NCI-H2107 treated with DMSO at 0.1 percent for 48 hours (cell line): ENCODE data around the gene TRIM22.
"Not testable (repeated sequence)": the region's sequence is repeated elsewhere in the genome, so short reads cannot be mapped to it uniquely, and the experiment has no call there.

Experiments
- DNase-seq: peaks from one replicate; lab custom pipeline; 2025; ENCODE audit not compliant: unreplicated experiment; lab: John Stamatoyannopoulos, UW

TRIM22 gene, protein sequence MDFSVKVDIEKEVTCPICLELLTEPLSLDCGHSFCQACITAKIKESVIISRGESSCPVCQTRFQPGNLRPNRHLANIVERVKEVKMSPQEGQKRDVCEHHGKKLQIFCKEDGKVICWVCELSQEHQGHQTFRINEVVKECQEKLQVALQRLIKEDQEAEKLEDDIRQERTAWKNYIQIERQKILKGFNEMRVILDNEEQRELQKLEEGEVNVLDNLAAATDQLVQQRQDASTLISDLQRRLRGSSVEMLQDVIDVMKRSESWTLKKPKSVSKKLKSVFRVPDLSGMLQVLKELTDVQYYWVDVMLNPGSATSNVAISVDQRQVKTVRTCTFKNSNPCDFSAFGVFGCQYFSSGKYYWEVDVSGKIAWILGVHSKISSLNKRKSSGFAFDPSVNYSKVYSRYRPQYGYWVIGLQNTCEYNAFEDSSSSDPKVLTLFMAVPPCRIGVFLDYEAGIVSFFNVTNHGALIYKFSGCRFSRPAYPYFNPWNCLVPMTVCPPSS

GRCh38 chr11:5689551-5689983 lies at the start of gene TRIM22:
Gene TRIM22, plus strand, starts transcription at chr11:5689790. Its CDS starts 6,443 bp downstream, at chr11:5696233.
- no peak for DNase-seq

- no peak for DNase-seq
Measured at GRCh38 chr11:5639953-5640352, 49.6 kb upstream of the TRIM22 start.

DNA sequence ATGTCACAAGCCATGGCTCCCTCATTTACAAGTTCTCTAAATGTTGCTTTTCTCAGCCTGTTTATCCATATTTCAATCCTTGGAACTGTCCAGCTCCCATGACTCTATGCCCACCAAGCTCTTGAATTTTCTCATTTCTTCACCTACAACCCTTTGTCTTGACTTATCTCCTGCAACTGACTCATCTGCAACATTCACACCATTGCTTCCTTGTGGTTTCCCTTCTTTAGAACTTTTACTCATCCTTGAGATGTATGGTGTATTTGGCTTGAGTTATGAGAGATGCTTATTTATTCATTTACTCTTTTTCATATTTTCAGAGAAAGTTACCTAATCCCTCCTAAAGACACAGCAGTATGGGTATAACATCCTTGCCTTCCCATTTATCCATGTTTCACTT lies 46.0 kb upstream of the TRIM22 start:
- no peak for DNase-seq

GRCh38 chr11:5646139-5646538 lies 43.5 kb upstream of the TRIM22 start:
- DNase-seq: no peak

- DNase-seq: no peak
Measured at GRCh38 chr11:5655474-5655873, 34.1 kb upstream of the TRIM22 start.

DNA sequence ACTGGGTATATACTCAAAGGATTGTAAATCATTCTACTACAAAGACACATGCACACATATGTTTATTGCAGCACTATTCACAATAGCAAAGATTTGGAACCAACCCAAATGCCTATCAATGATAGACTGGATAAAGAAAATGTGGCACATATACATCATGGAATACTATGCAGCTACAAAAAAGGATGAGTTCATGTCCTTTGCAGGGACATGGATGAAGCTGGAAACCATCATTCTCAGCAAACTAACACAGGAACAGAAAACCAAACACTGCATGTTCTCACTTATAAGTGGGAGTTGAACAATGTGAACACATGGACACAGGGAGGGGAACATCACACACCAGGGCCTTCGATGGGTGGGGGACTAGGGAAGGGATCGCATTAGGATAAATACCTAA lies 32.6 kb upstream of the TRIM22 start:
- DNase-seq: not testable (repeated sequence)

DNA sequence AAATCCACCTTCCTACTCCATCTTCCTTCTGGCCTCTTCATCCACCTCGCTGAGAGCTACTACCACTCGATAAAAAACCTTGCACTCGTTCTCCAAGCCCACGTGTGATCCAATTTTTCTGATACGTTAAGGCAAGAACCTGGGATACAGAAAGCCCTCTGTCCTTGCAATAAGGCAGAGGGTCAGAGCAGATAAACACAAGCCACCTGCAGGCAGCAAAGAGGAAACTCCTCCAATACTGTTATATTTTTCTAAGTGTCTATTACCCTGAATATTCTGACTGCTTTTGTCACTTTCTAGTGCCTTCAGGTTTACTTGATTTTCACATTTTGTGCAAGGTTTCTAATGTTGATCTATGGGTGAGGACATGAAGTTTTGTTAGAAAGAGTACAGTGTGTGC lies 31.3 kb upstream of the TRIM22 start:
- no peak for DNase-seq

DNA sequence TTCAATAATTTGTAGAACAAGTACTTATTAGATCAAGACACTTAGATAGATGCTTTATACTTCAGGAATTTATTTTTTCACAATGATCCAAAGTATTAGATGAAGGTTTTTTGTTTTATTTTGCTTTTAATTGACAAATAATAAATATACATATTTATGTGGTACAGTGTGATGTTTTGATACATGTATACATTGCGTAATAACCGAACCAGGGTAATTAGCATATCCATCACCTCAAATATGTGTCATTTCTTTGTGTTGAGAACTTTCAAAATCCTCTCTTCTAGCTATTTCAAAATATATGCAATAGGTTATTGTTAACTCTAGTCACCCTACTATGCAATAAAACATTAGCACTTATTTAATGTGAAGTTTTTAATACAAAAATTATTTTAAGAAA lies 26.1 kb upstream of the TRIM22 start:
- DNase-seq: no peak

- DNase-seq: no peak
Measured at GRCh38 chr11:5665051-5665570, 24.5 kb upstream of the TRIM22 start.

DNA sequence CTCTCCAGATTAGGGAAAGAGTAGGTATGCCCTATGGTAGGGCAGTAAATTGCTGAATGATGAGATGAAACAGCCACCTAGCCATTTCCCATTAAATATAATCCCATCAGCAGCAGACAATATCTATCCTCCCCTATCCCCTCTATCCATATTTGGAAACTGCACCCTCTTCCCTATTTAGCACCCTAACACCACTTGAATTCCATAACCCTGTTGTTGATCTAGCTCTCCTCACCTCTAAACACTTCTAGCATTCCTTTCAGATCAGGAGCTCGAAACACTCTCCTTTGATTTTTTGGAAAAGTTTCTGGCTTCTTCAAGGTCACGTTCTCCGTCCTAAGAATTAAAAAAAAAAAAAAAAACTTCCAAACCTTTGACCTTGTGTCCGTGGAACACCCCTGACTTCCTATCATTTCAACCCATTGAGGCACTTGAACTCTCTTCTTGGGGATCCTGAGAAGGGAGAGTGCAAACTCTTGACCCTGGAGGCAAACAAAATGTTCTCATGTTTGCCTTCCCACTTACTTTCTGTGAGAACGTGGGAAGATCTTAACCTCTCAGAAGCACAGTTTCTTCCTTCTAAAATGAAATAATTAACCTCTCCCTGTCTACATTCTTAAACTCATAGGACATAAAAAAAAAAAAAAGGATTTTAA lies 23.7 kb upstream of the TRIM22 start:
- DNase-seq: no peak

GRCh38 chr11:5666402-5666793 lies 23.2 kb upstream of the TRIM22 start:
- DNase-seq: no peak

DNA sequence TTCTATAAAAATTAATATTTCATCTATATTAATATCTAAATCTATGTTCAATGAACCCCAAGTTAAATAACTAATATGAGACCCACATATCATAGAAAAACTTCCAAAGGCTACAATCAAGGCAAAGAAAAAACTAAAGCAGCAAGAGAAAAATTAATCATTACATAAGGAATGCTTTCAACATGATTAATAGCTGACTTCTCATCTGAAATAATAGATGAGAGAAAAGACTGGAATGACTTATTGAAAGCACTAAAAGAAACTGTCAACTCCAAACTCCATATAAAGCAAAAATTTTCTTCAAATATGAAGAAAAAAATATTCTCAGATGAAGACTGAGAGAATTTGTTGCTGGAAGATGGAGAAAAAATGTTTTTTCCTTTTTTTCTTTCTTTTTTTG lies 17.8 kb upstream of the TRIM22 start:
- no peak for DNase-seq

GRCh38 chr11:5674391-5674790 lies 15.2 kb upstream of the TRIM22 start:
- DNase-seq: no peak

GRCh38 chr11:5679811-5680210 lies 9.8 kb upstream of the TRIM22 start:
- no peak for DNase-seq

- DNase-seq: not testable (repeated sequence)
Measured at GRCh38 chr11:5682890-5683441, 6.6 kb upstream of the TRIM22 start.

- not testable (repeated sequence) for DNase-seq
Measured at GRCh38 chr11:5683620-5684019, 6.0 kb upstream of the TRIM22 start.

- no peak for DNase-seq
Measured at GRCh38 chr11:5684036-5684645, 5.4 kb upstream of the TRIM22 start.

DNA sequence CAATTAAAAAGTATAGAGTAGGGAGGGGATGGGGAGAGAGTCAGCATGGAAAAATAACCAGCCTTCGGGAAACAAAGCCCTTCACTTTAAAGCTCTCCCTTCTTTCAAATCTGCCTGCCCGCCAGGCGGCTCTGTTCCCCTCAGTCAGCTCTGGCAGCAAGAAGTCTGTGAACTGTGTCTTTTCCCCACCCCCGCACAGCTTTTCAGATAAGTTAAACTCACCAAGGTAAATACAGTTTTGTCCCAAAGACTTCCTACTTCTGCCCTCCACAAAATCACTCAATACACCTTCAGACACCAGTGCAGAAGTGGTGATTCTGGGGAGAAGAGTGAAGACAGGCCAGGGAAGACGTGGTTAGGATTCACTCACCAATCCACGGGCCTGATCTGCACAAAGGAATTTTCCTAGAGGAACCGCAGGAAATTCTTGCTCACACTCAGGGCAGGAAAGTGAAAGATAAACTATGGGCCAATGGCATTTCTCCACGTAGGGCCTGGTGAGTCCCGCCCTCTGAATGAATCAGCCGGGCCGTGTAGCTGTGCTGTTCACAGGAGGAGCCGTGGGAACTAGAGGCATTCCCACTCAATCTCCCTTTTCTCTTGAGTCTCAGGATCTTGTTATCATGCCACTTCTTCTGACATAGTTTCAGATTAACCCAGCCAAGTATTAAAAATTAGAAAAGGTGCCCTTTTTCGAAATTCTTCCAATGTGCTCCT lies 4.8 kb upstream of the TRIM22 start, which contains the start of gene TRIM5:
TSS of gene TRIM5 (minus strand) at position 429 of the 717 bp plus-strand sequence. CDS start 4,897 bp downstream, outside the sequence.
- DNase-seq: no peak

GRCh38 chr11:5686426-5686825 lies 3.2 kb upstream of the TRIM22 start:
- no peak for DNase-seq

DNA sequence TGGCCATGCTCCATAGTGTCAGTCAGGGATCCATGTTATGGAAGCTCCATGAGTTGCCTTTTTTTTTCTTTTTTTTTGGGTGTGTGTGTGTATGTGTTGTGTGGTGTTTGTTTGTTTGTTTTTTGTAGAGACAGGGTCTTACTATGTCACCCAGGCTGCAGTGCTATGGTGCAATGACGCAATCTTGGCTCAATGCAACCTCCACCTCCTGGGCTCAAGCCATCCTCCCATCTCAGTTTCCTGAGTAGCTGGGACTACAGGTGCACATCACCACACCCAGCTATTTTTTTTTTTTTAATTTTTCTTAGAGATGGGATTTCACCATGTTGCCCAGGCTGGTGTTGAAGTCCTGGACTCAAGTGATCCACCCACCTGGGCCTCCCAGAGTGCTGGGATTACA lies 1.1 kb upstream of the TRIM22 start:
- no peak for DNase-seq

DNA sequence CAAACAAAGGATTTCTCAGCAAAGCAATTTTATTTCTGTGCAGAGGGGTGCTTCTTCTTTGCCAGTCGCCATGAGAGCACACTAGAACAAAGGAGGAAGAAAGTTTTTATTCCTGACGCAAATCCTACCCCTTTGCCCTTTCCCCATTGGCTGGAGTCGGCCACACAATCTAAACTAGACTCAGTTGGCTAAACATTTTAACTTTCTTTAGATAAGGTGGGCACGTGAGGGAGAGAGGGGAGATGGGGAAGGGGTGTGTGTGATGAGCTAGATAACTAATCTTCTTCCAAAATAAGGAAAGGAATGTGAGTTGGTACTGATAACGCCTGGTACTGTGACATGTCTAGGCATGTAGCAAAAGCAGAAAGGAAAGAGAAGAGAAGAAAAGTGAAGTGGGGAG lies 626 bp downstream of the TRIM22 start:
- DNase-seq: no peak
